ENCODE results near the gene STX12.
"Not testable (repeated sequence)": the region's sequence is repeated elsewhere in the genome, so short reads cannot be mapped to it uniquely, and the experiment has no call there.

The STX12 gene

GRCh38 chr1:27785781-27786455, 12.9 kb downstream of the STX12 start:
- no peak for TF ChIP-seq CTCF (IDR thresholded peaks at IDR 0.05; ENCODE audit: extremely low read depth, insufficient read depth, missing control alignments)
- in situ Hi-C loops (cut with MboI; ENCODE audit: low pct_unique_long_range_greater_than_20kb, low sequenced_read_pairs, unreplicated experiment): no loop called here
- no peak for DNase-seq (ENCODE audit: low spot score)

GRCh38 chr1:27787895-27788294, 14.9 kb downstream of the STX12 start:
- in situ Hi-C loops (cut with MboI; ENCODE audit: low pct_unique_long_range_greater_than_20kb, low sequenced_read_pairs, unreplicated experiment): no loop called here
- no peak for TF ChIP-seq CTCF (IDR thresholded peaks at IDR 0.05; ENCODE audit: extremely low read depth, insufficient read depth, missing control alignments)
- DNase-seq (ENCODE audit: low spot score): no peak

GRCh38 chr1:27789540-27790041, 16.6 kb downstream of the STX12 start:
- DNase-seq (ENCODE audit: low spot score): no peak
- no peak for TF ChIP-seq CTCF (IDR thresholded peaks at IDR 0.05; ENCODE audit: extremely low read depth, insufficient read depth, missing control alignments)

GRCh38 chr1:27790270-27790669, 17.3 kb downstream of the STX12 start:
- DNase-seq (ENCODE audit: low spot score); in situ Hi-C loops (cut with MboI; ENCODE audit: low pct_unique_long_range_greater_than_20kb, low sequenced_read_pairs, unreplicated experiment): not testable (repeated sequence)

More at GRCh38 chr1:27789540-27790041, 16.6 kb downstream of the STX12 start:
- in situ Hi-C loops (cut with MboI; ENCODE audit: low pct_unique_long_range_greater_than_20kb, low sequenced_read_pairs, unreplicated experiment): no loop called here

GRCh38 chr1:27795601-27796000, 22.6 kb downstream of the STX12 start:
- no peak for DNase-seq (ENCODE audit: low spot score)
- no peak for TF ChIP-seq CTCF (IDR thresholded peaks at IDR 0.05; ENCODE audit: extremely low read depth, insufficient read depth, missing control alignments)
- in situ Hi-C loops (cut with MboI; ENCODE audit: low pct_unique_long_range_greater_than_20kb, low sequenced_read_pairs, unreplicated experiment): no loop called here

- TF ChIP-seq CTCF (IDR thresholded peaks at IDR 0.05; ENCODE audit: extremely low read depth, insufficient read depth, missing control alignments): no peak
- DNase-seq (ENCODE audit: low spot score): no peak
- in situ Hi-C loops (cut with MboI; ENCODE audit: low pct_unique_long_range_greater_than_20kb, low sequenced_read_pairs, unreplicated experiment): no loop called here
Observed at GRCh38 chr1:27804791-27805190, 31.8 kb downstream of the STX12 start.

GRCh38 chr1:27806758-27807157, 33.7 kb downstream of the STX12 start:
- TF ChIP-seq CTCF (IDR thresholded peaks at IDR 0.05; ENCODE audit: extremely low read depth, insufficient read depth, missing control alignments): no peak
- in situ Hi-C loops (cut with MboI; ENCODE audit: low pct_unique_long_range_greater_than_20kb, low sequenced_read_pairs, unreplicated experiment): no loop called here
- DNase-seq (ENCODE audit: low spot score): no peak
